HCT116 (cell line): ENCODE results near the gene GAK. TPM values are rescaled to one million over a fixed set of nuclear protein-coding genes. Genes with fewer than 3 reads are reported as not detected.

Source experiments
- ATAC-seq: fragments of 200-7000 bp; cut with Tn5 transposase; 2 replicates; pipeline ENCODE4 v1.9.1; 2020; ENCODE audit warnings: mild to moderate bottlenecking, moderate library complexity
- BruUV-seq: library from RNA; stranded (reverse); fragments of 400-500 nt; replicated peaks from 2 replicates; lab custom pipeline; 2021; lab: Mats Ljungman, UMichigan
- CTCF ChIA-PET: fragments of 300-600 bp; sonication (Branson Sonifier 250); formaldehyde crosslinking; loops from one replicate; lab custom pipeline; 2021; ENCODE audit warnings: antibody characterized with exemption; lab: Charles Lee
- POLR2A ChIA-PET: fragments of 300-600, 350-600 bp; sonication (Branson Sonifier 250); formaldehyde crosslinking; loops from one replicate; lab custom pipeline; 2021; ENCODE audit warnings: antibody characterized with exemption; lab: Charles Lee
- RAD21 ChIA-PET, 2 experiments: fragments of 300-600 bp; sonication (Branson Sonifier 250); formaldehyde crosslinking; loops; one replicate each; lab custom pipeline; 2023; ENCODE audit warnings: low total read pairs in 2 of 2; ENCODE audit not compliant: uncharacterized antibody in 2 of 2, unreplicated experiment in 2 of 2, low non-redundant PET in 1 of 2; lab: Charles Lee
- DNase-seq: peaks from one replicate; pipeline ENCODE4 v3.0.0-alpha.2; 2010; ENCODE audit warnings: low read depth, low spot score
- H2AFZ ChIP-seq: fragments of 200-600 bp; shearing (Covaris generic), sonication (generic); 2 replicates; pipeline ENCODE4 v1.6.1; 2017; ENCODE audit warnings: low read depth, mixed run types, mixed read lengths, antibody characterized with exemption, low read length; ENCODE audit not compliant: poor library complexity, severe bottlenecking
- H3K27ac ChIP-seq: 2 replicates; pipeline ENCODE4 v1.5.1; 2012; ENCODE audit warnings: low read depth, low read length
- H3K27me3 ChIP-seq: fragments of 200-600 bp; sonication (generic); 2 replicates; pipeline ENCODE4 v1.6.1; 2016; ENCODE audit warnings: mixed run types, low read length, mixed read lengths; ENCODE audit not compliant: insufficient read depth
- H3K36me3 ChIP-seq, 2 experiments: fragments of 200-500 bp in 1 of 2; fragments of 200-600 bp in 1 of 2; sonication (Bioruptor generic) in 1 of 2; sonication (generic) in 1 of 2; 2 replicates each; pipeline versions ENCODE4 v1.5.1 to v1.6.1; 2014 to 2016; ENCODE audit warnings: low read length in 2 of 2, inconsistent platforms in 1 of 2, mixed read lengths in 1 of 2, mixed run types in 1 of 2; ENCODE audit not compliant: insufficient read depth in 2 of 2, control insufficient read depth in 1 of 2
- H3K4me1 ChIP-seq, 2 experiments: fragments of 200-600 bp in 1 of 2; sonication (generic) in 1 of 2; 2 replicates each; pipeline versions ENCODE4 v1.5.1 to v1.6.1; 2012 to 2017; ENCODE audit warnings: low read length in 2 of 2, inconsistent platforms in 1 of 2, mild to moderate bottlenecking in 1 of 2, mixed read lengths in 1 of 2, mixed run types in 1 of 2, moderate library complexity in 1 of 2; ENCODE audit not compliant: insufficient read depth in 2 of 2, control insufficient read depth in 1 of 2
- H3K4me2 ChIP-seq: fragments of 200-600 bp; sonication (generic); 2 replicates; pipeline ENCODE4 v1.6.1; 2017; ENCODE audit warnings: mixed run types, low read length, mixed read lengths
- H3K4me3 ChIP-seq, 2 experiments: fragments of 200-600 bp in 1 of 2; sonication (generic) in 1 of 2; replicated peaks in 1 of 2; 2 replicates each; pipeline ENCODE4 v1.5.1; 2011 to 2016; ENCODE audit warnings: low read length in 2 of 2, control low read depth in 1 of 2, low read depth in 1 of 2, mild to moderate bottlenecking in 1 of 2, mixed read lengths in 1 of 2, mixed run types in 1 of 2
- H3K79me2 ChIP-seq: fragments of 200-600 bp; sonication (generic); 2 replicates; pipeline ENCODE4 v1.6.1; 2017; ENCODE audit warnings: mild to moderate bottlenecking, mixed run types, low read length, moderate library complexity, mixed read lengths; ENCODE audit not compliant: insufficient read depth
- H3K9ac ChIP-seq: fragments of 200-600 bp; sonication (generic); 2 replicates; pipeline ENCODE4 v1.6.1; 2016; ENCODE audit warnings: low read length, mixed read lengths
- H3K9me2 ChIP-seq: fragments of 200-600 bp; sonication (generic), shearing (Covaris generic); 2 replicates; pipeline ENCODE4 v1.6.1; 2017; ENCODE audit warnings: mixed run types, mild to moderate bottlenecking, moderate library complexity; ENCODE audit not compliant: insufficient read depth
- H3K9me3 ChIP-seq, 2 experiments: fragments of 200-500 bp in 1 of 2; fragments of 200-600 bp in 1 of 2; sonication (Bioruptor generic) in 1 of 2; sonication (generic) in 1 of 2; 2 replicates each; pipeline ENCODE4 v1.6.1; 2014 to 2017; ENCODE audit warnings: low read length in 2 of 2, mixed read lengths in 2 of 2, inconsistent platforms in 1 of 2, low read depth in 1 of 2, mild to moderate bottlenecking in 1 of 2, mixed run types in 1 of 2, moderate library complexity in 1 of 2; ENCODE audit not compliant: control insufficient read depth in 1 of 2, insufficient read depth in 1 of 2
- H4K20me1 ChIP-seq: fragments of 200-600 bp; sonication (generic), shearing (Covaris generic); 2 replicates; pipeline ENCODE4 v1.6.1; 2017; ENCODE audit warnings: mixed run types, mild to moderate bottlenecking, moderate library complexity; ENCODE audit not compliant: insufficient read depth
- MAX ChIP-seq: IDR thresholded peaks from 2 replicates; pipeline ENCODE4 v1.6.1; 2012
- POLR2A ChIP-seq: IDR thresholded peaks from 2 replicates; pipeline ENCODE4 v1.7.0; 2011; ENCODE audit warnings: borderline replicate concordance; ENCODE audit not compliant: insufficient read depth, insufficient read length; ENCODE audit errors: extremely low read depth
- REST ChIP-seq: IDR thresholded peaks from 2 replicates; pipeline ENCODE4 v1.6.1; 2012; ENCODE audit warnings: low read depth
- SP1 ChIP-seq: IDR thresholded peaks from 2 replicates; pipeline ENCODE4 v1.6.1; 2012; ENCODE audit warnings: low read depth
- ZFX ChIP-seq: fragments of 450-650 bp; IDR thresholded peaks from 2 replicates; pipeline ENCODE4 v1.6.1; 2017
- intact Hi-C: fragments of 100-400 bp; cut with micrococcal nuclease; formaldehyde crosslinking; loops from 2 replicates; pipeline ENCODE4 v1.10.0; 2022
- total RNA-seq: library from RNA; stranded (reverse); gene quantifications from one replicate; pipeline ENCODE4 v1.2.1, GENCODE V29; 2021; ENCODE audit not compliant: unreplicated experiment

The GAK gene
- total RNA-seq, 1 experiment from 2014 or later = 123 TPM

- no peaks in the 10 kb centered on the region for H3K9me2 ChIP-seq
- no peak overlapping the region for H3K9ac ChIP-seq
- H3K4me3 ChIP-seq = no peak overlapping the region
- H3K36me3 ChIP-seq = no peaks in the 10 kb centered on the region
- no peaks in the 10 kb centered on the region for H3K27me3 ChIP-seq
- H4K20me1 ChIP-seq = no peaks in the 10 kb centered on the region
- no peaks in the 10 kb centered on the region for H3K79me2 ChIP-seq
- H3K27ac ChIP-seq = no peak overlapping the region
- ATAC-seq (no peak), DNase-seq (no peak)
- H3K4me1 ChIP-seq = peaks cover 14 to 25% of the 10 kb centered on the region in 2 experiments; a peak in 3 of 4 replicates
- ChIA-PET RAD21 (no interaction called here), CTCF (no interaction called here), POLR2A (no interaction called here)
- H3K9me3 ChIP-seq = no peaks in the 10 kb centered on the region
- BruUV-seq = no TSS peak
- no peak for TF ChIP-seq SP1
- no peak for TF ChIP-seq ZFX
- TF ChIP-seq POLR2A = no peak
- no peak for TF ChIP-seq MAX
- no peak for TF ChIP-seq REST
- no peak overlapping the region for H2AFZ ChIP-seq
- intact Hi-C loops = no loop called here
- H3K4me2 ChIP-seq = no peak overlapping the region
Measured at GRCh38 chr4:967113-968104, 35.3 kb upstream of the GAK start.
